IMR-90 (cell line): ENCODE results near the gene SARS2. TPM values are rescaled to one million over a fixed set of nuclear protein-coding genes. Genes with fewer than 3 reads are reported as not detected.

Source experiments
- ATAC-seq: fragments of 200-7000 bp; cut with Tn5 transposase; 2 replicates; pipeline ENCODE4 v1.9.1; 2020; ENCODE audit warnings: low read depth, mild to moderate bottlenecking, moderate library complexity
- BruUV-seq: library from RNA; stranded (reverse); fragments of 400-500 nt; replicated peaks from 2 replicates; lab custom pipeline; 2021; lab: Mats Ljungman, UMichigan
- CTCF ChIA-PET: fragments of 300-600 bp; formaldehyde crosslinking; extraction: SDS; loops from one replicate; lab custom pipeline; 2021; ENCODE audit warnings: antibody characterized with exemption; lab: Yijun Ruan, JAX
- POLR2A ChIA-PET: fragments of 300-600 bp; sonication (Branson Sonifier 250); formaldehyde crosslinking; loops from one replicate; lab custom pipeline; 2022; ENCODE audit warnings: antibody characterized with exemption; ENCODE audit not compliant: unreplicated experiment; lab: Charles Lee
- DNase-seq: peaks from one replicate; pipeline ENCODE4 v3.0.0; 2013
- H2AFZ ChIP-seq: replicated peaks from 2 replicates; pipeline ENCODE3; 2013; ENCODE audit warnings: low read length, mild to moderate bottlenecking; ENCODE audit not compliant: poor library complexity
- H2AK5ac ChIP-seq: 2 replicates; pipeline ENCODE4 v1.6.1; 2013; ENCODE audit warnings: low read depth, low read length, inconsistent platforms
- H2AK9ac ChIP-seq: replicated peaks from 2 replicates; pipeline ENCODE3; 2013; ENCODE audit warnings: mild to moderate bottlenecking, low read depth, low read length, moderate library complexity; ENCODE audit not compliant: poor library complexity
- H2BK120ac ChIP-seq: 2 replicates; pipeline ENCODE4 v1.6.1; 2013; ENCODE audit warnings: low read depth, low read length, inconsistent platforms
- H2BK15ac ChIP-seq: 3 replicates; pipeline ENCODE4 v1.6.1; 2013; ENCODE audit warnings: low read depth, low read length, inconsistent platforms
- H2BK20ac ChIP-seq: 2 replicates; pipeline ENCODE4 v1.6.1; 2013; ENCODE audit warnings: low read depth, mild to moderate bottlenecking, inconsistent platforms, low read length, moderate library complexity
- H2BK5ac ChIP-seq: 2 replicates; pipeline ENCODE4 v1.6.1; 2013; ENCODE audit warnings: mild to moderate bottlenecking, low read depth, low read length, inconsistent platforms; ENCODE audit not compliant: poor library complexity, severe bottlenecking
- H3K14ac ChIP-seq: replicated peaks from 2 replicates; pipeline ENCODE4 v1.6.1; 2013; ENCODE audit warnings: low read depth, low read length, inconsistent platforms
- H3K18ac ChIP-seq: 2 replicates; pipeline ENCODE4 v1.6.1; 2013; ENCODE audit warnings: low read depth, low read length, control low read depth
- H3K23ac ChIP-seq: 2 replicates; pipeline ENCODE4 v1.6.1; 2013; ENCODE audit warnings: low read depth, low read length, inconsistent platforms
- H3K27ac ChIP-seq: 2 replicates; pipeline ENCODE4 v1.5.1; 2013; ENCODE audit warnings: mild to moderate bottlenecking, control low read depth, low read length; ENCODE audit not compliant: insufficient read depth
- H3K27me3 ChIP-seq: 2 replicates; pipeline ENCODE4 v1.6.1; 2013; ENCODE audit warnings: low read length; ENCODE audit not compliant: control insufficient read depth, insufficient read depth
- H3K36me3 ChIP-seq: 2 replicates; pipeline ENCODE4 v1.6.1; 2013; ENCODE audit warnings: low read length, mixed read lengths; ENCODE audit not compliant: control insufficient read depth, insufficient read depth
- H3K4ac ChIP-seq: 2 replicates; pipeline ENCODE4 v1.6.1; 2013; ENCODE audit warnings: low read depth, low read length, inconsistent platforms
- H3K4me1 ChIP-seq: 2 replicates; pipeline ENCODE4 v1.6.1; 2013; ENCODE audit warnings: low read length, mixed read lengths; ENCODE audit not compliant: control insufficient read depth, insufficient read depth
- H3K4me2 ChIP-seq: 2 replicates; pipeline ENCODE4 v1.6.1; 2013; ENCODE audit warnings: low read depth, mild to moderate bottlenecking, control low read depth, low read length, moderate library complexity
- H3K4me3 ChIP-seq: 2 replicates; pipeline ENCODE4 v1.5.1; 2013; ENCODE audit warnings: low read depth, mild to moderate bottlenecking, control low read depth, low read length, moderate library complexity; ENCODE audit not compliant: insufficient read depth
- H3K56ac ChIP-seq: 2 replicates; pipeline ENCODE4 v1.6.1; 2013; ENCODE audit warnings: low read length, inconsistent platforms; ENCODE audit not compliant: insufficient read depth; ENCODE audit errors: extremely low read depth
- H3K79me1 ChIP-seq, 2 experiments: 2 replicates each; pipeline ENCODE4 v1.6.1; 2013; ENCODE audit warnings: low read length in 2 of 2, inconsistent platforms in 1 of 2, low read depth in 1 of 2
- H3K9ac ChIP-seq: 2 replicates; pipeline ENCODE4 v1.6.1; 2013; ENCODE audit warnings: low read depth, low read length, control low read depth
- H3K9me1 ChIP-seq: 2 replicates; pipeline ENCODE4 v1.6.1; 2013; ENCODE audit warnings: low read length, inconsistent platforms; ENCODE audit not compliant: insufficient read depth
- H3K9me3 ChIP-seq: 2 replicates; pipeline ENCODE4 v1.6.1; 2013; ENCODE audit warnings: low read length; ENCODE audit not compliant: control insufficient read depth, insufficient read depth
- H4K20me1 ChIP-seq: 2 replicates; pipeline ENCODE4 v1.6.1; 2013; ENCODE audit warnings: low read length, inconsistent platforms; ENCODE audit not compliant: insufficient read depth
- H4K5ac ChIP-seq: 2 replicates; pipeline ENCODE4 v1.6.1; 2013; ENCODE audit warnings: mild to moderate bottlenecking, low read depth, low read length, control low read depth
- H4K8ac ChIP-seq, 2 experiments: 2 replicates each; pipeline ENCODE4 v1.6.1; 2013; ENCODE audit warnings: low read depth in 2 of 2, low read length in 2 of 2, control low read depth in 1 of 2, inconsistent platforms in 1 of 2
- H4K91ac ChIP-seq: 2 replicates; pipeline ENCODE4 v1.6.1; 2013; ENCODE audit warnings: low read depth, low read length, inconsistent platforms; ENCODE audit not compliant: insufficient read depth
- MAFK ChIP-seq: IDR thresholded peaks from 2 replicates; pipeline ENCODE4 v1.6.1; 2012; ENCODE audit warnings: low read depth, low read length, improper control_type of control experiment
- RAD21 ChIP-seq: IDR thresholded peaks from 2 replicates; pipeline ENCODE4 v1.6.1; 2012; ENCODE audit warnings: low read length, improper control_type of control experiment
- SMC3 ChIP-seq: fragments of 150-350 bp; IDR thresholded peaks from 2 replicates; pipeline ENCODE4 v1.6.1; 2016; ENCODE audit warnings: low read depth, mild to moderate bottlenecking, antibody characterized with exemption, low read length, moderate library complexity
- WGBS, 2 experiments: methylation state at CpG; one replicate each; pipeline versions ENCODE4 v1.1.5 to v1.1.7; 2013; ENCODE audit warnings: missing lambda C conversion rate in 2 of 2; ENCODE audit not compliant: insufficient read length in 1 of 2; ENCODE audit errors: extremely low coverage in 2 of 2; 5-methylcytosine and 5-hydroxymethylcytosine counted together
- dilution Hi-C: fragments of 300-500 bp; cut with HindIII; formaldehyde crosslinking; loops from one replicate; pipeline ENCODE4 v1.14.3; 2018; ENCODE audit warnings: low sequenced_read_pairs; ENCODE audit not compliant: unreplicated experiment
- in situ Hi-C: fragments of 300-500 bp; cut with MboI; formaldehyde crosslinking; loops from 3 replicates; pipeline ENCODE4 v1.14.3; 2019; ENCODE audit warnings: low sequenced_read_pairs, inconsistent platforms, mixed read lengths
- intact Hi-C: fragments of 100-400 bp; cut with micrococcal nuclease; formaldehyde crosslinking; loops from 2 replicates; pipeline ENCODE4 v1.10.0; 2022
- polyA plus RNA-seq, 3 experiments: library from polyadenylated mRNA; depleted of rRNA; stranded (reverse); fragments of >200 nt; gene quantifications; 2 replicates each; pipeline ENCODE4 v1.2.3, GENCODE V29; 2012; ENCODE audit warnings: low replicate concordance in 1 of 3
- total RNA-seq: library from RNA; depleted of rRNA; stranded (reverse); fragments of >200 nt; gene quantifications from 2 replicates; pipeline ENCODE4 v1.2.3, GENCODE V29; 2012
- TF ChIP-seq, protein P1 (sequence below): conservative IDR thresholded peaks from 2 replicates; pipeline ENCODE4 v1.5.1; 2012; ENCODE audit warnings: mild to moderate bottlenecking, low read depth, low read length, improper control_type of control experiment
- TF ChIP-seq, protein P2 (sequence below): fragments of 150-350 bp; IDR thresholded peaks from 2 replicates; pipeline ENCODE4 v1.6.1; 2016; ENCODE audit warnings: low read depth, mild to moderate bottlenecking, low read length, moderate library complexity, borderline replicate concordance

SARS2 gene
- total and polyA plus RNA-seq, 2 of the 4 experiments (the other 2 are of a cell fraction), result 10.8 to 33.4 TPM

DNA sequence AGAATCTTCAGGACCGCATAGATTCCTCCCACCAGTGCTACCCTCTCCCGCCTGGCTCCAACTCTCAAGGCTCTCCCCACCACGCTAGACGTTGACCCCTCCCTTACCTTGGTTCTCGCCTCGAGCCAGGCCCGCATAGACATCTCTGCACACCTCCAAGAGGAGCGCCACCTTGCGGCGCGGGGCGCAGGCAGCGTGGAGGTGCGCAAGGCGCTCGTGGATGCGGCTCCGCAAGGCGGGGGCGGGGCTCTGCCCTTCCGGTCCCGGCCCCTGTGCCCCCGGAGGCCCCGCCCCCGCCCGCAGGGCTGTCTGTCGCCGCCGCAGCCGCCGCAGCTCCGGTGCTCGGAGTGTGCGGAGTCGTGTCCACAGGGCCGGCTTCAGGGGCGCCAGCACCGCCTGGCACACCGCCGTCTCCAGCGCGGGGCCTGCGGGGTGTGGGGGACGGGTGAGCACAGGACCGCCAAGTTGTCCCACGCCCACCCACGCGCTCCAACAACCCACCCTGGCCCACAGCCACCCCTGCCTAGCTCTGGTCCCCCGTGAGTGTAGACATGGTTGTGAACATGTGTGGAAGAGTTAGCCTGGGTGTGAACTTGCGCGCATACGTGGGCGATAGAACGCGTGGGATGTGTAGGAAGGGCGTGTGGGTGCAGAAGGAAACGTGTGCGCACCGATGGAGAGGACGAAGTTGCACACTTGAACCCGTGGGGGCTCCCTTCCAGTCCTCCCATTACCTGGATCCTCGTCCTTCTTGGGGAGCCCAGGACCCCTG lies 60.5 kb downstream of the SARS2 start:
- Histone ChIP-seq H4K20me1 (no peaks in the 10 kb centered on the region), H4K5ac (peak overlapping the region; percentile 30), H3K27ac (no peak overlapping the region), H2BK5ac (no peak overlapping the region), H3K9me1 (peaks cover 7% of the 10 kb centered on the region), H4K91ac (peak overlapping the region; percentile 2; the same call in 1 of the 2 replicates), H3K4me1 (peaks cover 5% of the 10 kb centered on the region; the same call in 1 of the 2 replicates), H3K14ac (peak overlapping the region; percentile 72; the same call in 1 of the 2 replicates), H3K4me3 (peak overlapping the region; percentile 39), H2BK15ac (no peak overlapping the region), H2BK120ac (no peak overlapping the region), H3K56ac (no peak overlapping the region), H4K8ac (peak overlapping the region; percentile 15 to 79; a peak in 3 of 4 replicates), H3K4me2 (peak overlapping the region; percentile 91), H3K79me1 (no peaks in the 10 kb centered on the region), H2AK9ac (peak overlapping the region; percentile 74), H2AFZ (peak overlapping the region; percentile 92), H3K36me3 (no peaks in the 10 kb centered on the region), H3K9ac (no peak overlapping the region), H3K9me3 (no peaks in the 10 kb centered on the region), H3K23ac (no peak overlapping the region), H3K4ac (peak overlapping the region; percentile 69; the same call in 1 of the 2 replicates), H3K18ac (no peak overlapping the region), H2AK5ac (peak overlapping the region; percentile 88), H3K27me3 (no peaks in the 10 kb centered on the region), H2BK20ac (no peak overlapping the region)
- intact Hi-C loops (no loop called here), in situ Hi-C loops (no loop called here), dilution Hi-C loops (no loop called here)
- DNase-seq (peak; percentile 45), ATAC-seq (peak; percentile 96)
- 0% methylated on average over 4 of the region's 62 CpGs; no CpG with 5 or more reads in 1 of the 2 experiments for WGBS, 2 experiments
- no TSS peak for BruUV-seq
- TF ChIP-seq SMC3, result peak; percentile 55
- peak; percentile 55 for TF ChIP-seq RAD21
- TF ChIP-seq, protein P1, sequence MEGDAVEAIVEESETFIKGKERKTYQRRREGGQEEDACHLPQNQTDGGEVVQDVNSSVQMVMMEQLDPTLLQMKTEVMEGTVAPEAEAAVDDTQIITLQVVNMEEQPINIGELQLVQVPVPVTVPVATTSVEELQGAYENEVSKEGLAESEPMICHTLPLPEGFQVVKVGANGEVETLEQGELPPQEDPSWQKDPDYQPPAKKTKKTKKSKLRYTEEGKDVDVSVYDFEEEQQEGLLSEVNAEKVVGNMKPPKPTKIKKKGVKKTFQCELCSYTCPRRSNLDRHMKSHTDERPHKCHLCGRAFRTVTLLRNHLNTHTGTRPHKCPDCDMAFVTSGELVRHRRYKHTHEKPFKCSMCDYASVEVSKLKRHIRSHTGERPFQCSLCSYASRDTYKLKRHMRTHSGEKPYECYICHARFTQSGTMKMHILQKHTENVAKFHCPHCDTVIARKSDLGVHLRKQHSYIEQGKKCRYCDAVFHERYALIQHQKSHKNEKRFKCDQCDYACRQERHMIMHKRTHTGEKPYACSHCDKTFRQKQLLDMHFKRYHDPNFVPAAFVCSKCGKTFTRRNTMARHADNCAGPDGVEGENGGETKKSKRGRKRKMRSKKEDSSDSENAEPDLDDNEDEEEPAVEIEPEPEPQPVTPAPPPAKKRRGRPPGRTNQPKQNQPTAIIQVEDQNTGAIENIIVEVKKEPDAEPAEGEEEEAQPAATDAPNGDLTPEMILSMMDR, result peak; percentile 65
- no peak for TF ChIP-seq MAFK
- TF ChIP-seq, protein P2, sequence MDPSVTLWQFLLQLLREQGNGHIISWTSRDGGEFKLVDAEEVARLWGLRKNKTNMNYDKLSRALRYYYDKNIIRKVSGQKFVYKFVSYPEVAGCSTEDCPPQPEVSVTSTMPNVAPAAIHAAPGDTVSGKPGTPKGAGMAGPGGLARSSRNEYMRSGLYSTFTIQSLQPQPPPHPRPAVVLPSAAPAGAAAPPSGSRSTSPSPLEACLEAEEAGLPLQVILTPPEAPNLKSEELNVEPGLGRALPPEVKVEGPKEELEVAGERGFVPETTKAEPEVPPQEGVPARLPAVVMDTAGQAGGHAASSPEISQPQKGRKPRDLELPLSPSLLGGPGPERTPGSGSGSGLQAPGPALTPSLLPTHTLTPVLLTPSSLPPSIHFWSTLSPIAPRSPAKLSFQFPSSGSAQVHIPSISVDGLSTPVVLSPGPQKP, result no peak
- ChIA-PET POLR2A (no interaction called here), CTCF (no interaction called here)
